HG02678 (cell line): ENCODE data around the gene ARHGEF16.

ENCODE experiments used
- ATAC-seq: cut with Tn5 transposase; IDR thresholded peaks from one replicate; pipeline ENCODE4 v1.9.1; 2021; ENCODE audit warnings: mild to moderate bottlenecking, moderate library complexity; ENCODE audit not compliant: unreplicated experiment

Gene ARHGEF16

DNA sequence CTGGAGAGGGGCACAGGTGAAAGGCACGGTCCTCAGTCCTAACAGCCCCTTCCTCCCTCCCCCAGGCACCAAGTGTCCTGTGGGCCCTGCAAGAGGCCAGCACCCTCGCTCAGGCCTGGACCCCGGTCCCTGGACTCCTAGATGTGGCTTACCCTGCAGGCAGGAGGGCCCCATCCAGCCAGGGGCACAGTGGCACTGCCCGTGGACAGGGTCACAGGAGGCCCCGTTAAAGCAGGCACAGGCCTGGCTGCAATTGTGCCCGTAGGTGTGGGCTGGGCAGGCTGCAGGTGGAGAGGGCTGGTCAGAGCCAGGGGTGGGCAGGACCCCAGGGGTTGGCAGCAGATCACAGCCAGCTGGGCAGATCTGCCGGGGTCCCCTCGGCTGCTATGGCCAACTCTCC lies 44.5 kb downstream of the ARHGEF16 start:
- no peak for ATAC-seq

DNA sequence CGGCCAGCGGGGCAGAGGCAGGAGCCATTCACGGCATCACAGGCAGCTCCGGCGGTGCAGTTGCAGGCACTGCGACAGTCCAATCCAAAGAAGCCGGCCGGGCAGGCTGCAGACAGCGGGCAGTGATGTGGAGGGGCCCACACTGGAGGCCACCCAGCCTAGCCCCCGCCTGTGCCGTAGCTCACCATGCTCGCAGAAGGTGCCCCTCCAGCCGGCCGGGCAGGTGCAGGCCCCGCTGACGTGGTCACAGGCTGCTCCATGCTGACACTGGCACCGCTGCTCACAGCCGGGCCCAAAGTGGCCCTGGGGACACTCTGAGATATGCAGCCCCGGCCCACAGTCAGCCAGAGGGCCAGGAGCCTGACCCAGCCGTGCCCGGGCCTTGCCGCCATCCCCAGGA lies 45.1 kb downstream of the ARHGEF16 start:
- no peak for ATAC-seq

DNA sequence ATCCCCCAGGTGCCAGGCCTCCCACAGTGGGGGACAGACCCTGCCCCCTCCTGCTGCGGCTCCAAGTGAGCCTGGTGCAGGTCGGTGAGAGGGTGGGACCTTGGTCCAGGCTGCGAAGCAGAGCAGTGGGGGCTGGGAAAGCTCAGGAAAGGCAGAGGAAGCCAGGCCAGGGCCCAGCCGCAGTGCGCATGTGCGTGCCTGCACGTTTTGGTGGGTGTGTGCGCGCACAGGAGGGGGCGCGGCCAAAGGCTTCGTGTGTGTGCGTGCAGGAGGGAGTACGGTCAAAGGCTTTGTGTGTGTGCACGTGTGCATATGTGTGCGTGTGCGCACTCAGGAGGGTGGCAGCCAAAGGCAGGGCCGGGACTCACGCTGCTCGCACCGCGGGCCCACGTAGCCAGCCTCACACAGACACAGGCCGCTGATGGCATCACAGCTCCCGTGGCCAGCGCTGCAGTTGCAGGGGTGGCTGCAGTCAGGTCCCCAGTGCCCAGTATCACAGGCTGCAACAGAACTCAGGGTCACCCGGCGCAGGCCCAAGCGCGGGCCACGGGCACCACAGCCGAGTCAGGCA lies 45.9 kb downstream of the ARHGEF16 start:
- ATAC-seq, result no peak

DNA sequence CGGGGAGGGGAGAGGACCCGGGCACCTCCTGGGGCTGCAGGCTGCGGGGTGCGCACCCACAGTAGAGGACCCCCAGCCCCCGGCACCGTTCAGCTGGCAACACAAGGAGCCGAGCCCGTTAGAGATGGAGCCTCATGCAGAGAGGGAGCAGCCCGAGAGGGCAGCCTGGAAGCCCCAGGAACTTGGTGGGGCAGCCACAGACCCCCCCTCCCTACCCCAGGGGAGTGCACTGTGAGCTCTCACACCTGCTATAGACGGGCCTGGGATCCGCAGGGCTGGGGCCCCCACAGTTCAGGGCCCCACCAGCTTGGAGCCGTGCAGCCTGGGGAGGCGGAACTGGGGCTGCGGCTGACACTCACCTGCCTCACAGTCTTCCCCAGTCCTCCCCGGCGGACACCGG lies 47.0 kb downstream of the ARHGEF16 start:
- ATAC-seq, result no peak

DNA sequence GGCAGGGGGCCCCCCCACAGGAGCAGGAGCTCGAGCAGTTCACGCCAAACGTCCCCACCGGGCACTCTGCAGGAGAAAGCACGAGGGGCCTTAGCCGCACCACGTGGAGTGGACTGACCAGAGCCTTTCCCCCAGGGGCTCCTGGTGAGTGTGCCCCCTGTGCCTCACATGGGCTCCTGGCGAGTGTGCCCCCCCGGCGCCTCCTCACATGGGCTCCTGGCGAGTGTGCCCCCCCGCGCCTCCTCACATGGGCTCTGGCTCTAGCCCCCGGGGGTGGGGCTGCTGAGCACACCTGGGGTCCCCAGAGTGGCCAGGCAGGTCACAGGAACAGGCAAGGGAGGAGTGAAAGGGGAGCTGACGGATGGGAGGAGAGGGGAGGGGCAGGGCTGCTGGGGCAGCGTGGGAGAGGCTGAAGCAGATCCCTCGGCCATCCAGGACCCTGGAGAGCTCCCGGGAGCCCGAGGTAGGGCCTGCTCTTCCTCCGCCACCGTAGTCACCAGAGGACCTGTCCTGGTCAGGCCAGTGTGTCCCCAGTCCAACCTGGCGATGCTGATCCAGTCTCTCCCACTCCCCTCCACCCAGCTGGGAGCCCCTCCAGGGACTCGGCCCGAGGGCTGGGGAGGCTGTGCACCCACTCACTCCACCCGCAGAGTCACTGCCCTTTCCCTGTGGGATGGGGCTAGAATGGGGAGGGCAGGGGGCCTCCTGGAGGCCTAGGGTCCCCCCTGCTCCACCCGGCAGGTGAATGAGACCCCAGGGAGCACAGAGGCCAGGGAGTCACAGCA lies 47.6 kb downstream of the ARHGEF16 start:
- ATAC-seq, result no peak

DNA sequence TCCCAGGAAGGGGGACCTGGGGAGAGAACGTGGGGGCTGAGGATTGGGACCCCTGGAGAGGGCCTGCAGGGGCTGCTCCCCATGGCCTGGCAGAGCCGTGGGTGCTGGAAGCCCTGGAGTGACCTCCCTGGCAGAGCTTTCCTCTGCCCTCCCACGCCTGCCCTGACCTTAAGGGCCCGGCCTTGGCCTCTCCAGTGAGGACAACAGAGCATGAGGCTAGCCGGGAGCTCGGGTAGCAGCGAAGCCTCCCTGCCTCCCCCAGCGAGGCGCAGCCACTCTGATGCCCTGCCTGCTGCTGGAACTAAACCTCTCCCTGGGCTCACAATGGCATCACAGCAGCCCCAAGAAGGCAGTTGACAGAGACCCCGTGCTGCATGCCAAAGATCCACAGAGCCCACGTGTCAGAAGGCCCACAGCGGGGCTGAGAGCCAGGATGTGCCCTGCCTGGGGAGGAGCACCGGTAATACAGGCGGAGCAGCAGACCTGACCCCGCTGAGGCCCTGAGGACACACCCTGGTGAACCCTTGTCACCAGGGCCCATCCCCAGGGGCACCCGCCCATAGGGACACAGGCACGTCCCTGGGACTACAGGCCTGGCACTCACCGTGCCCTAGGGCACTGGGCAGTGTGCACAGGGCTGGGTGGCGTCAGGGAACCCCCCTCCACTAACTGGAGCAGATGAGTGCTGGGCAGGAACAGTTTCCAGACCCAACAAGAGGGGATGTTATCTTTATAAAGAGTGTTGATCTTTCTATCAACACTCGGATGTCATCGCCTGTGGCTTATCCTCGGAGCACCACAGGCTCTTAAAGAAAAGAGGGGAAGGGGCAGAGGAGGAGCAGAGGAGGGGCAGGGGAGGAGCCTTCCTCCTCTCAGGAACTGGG lies 48.4 kb downstream of the ARHGEF16 start:
- no peak for ATAC-seq

DNA sequence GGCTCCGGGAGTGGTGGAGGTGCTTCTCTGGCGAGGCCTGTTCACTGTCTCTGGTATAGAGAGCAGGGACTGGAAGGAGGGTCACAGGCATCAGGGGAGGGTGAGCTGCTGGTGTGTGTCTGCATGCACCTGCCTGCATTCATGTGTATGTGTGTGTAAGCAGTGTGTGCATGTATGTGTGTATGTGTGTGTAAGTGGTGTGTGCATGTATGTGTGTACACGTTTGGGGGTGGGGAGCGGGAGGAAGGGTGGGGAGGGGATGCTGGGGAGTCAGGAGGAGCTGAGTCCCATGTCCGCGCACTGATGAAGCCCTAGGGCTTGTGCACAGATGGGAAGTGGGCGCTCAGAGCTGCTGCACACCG lies 49.0 kb downstream of the ARHGEF16 start:
- no peak for ATAC-seq

DNA sequence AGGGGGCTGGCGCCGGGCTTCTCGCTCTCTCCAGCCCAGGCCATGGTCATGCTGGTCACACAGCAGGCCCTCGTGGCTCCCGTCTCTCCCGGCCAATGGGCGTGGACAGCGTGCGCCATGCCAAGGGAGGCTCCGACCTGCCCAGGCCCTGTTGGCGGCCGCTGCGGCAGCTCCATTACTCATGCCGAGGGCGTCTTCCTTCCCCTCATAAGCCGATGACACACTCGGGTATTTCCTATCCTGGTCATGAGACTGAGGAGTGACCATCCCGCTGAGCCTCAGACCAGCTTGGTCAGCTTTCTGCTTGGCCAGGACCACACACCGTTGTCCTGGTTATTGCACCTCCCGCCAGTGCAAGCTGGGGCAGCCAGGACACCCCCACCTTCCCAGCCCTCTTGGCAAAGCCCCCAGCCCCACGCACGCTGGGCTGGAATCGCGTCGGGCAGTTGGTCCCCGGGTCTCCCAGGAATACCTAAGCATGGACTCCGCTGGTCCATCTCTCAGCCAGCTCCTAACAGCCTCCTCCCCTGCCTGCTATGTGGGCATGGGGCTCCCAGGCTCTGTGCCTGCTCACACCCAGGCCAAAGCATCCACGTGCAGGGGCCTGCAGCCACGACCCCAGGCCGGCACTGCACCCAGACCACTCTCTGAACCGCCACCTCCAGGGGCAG lies 49.8 kb downstream of the ARHGEF16 start:
- no peak for ATAC-seq

DNA sequence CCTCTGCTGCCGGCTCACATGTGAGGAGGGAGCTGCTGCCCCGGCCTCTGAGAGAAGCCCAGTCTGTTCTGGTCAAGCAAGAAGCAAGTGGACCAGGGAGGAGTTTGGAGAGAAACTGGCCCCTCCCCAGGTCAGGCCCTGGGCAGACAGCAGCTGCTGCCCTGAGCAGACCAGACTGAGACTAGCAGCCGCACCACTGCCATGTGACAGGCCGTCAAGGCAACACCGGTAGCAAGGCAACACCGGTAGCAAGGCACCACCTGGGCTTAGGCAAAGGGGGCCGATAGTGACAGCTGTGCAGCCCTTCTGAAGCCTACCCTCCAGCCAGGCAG lies 50.3 kb downstream of the ARHGEF16 start:
- no peak for ATAC-seq

DNA sequence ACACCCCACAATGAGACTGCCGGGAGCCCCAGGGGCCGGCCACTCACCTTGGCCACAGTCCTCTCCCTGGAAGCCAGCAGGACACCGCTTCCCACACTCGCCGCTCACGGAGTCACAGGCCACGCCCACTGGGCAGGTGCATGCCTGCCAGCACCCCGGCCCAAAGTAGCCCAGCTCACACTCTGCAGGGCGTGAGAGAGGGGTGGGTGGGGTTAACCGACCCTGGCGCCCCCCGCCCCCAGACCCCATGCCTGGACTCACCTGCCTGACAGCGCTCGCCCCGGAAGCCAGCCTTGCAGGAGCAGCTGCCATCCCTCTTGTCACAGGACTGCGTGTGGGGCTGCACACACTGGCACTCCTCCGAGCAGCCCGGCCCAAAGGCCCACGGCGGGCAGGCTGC lies 50.7 kb downstream of the ARHGEF16 start:
- no peak for ATAC-seq

DNA sequence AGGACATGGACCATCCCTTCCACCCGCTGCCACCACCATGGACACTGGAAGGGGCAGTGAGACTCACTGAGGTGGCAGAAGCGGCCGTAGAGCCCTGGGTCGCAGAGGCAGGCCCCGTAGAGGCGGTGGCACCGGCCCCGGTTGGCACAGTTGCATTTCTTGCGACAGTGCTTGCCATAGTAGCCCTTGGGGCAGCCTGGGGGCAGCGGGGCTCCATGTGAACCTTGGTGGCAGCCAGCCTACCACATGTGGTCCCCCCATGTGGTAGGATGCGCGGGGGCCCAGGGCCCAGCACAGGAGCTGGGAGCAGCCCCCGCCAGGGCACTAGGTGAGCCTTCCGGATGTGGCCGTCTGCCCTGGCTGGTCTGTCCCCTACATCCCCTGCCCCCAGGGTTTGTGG lies 51.6 kb downstream of the ARHGEF16 start:
- ATAC-seq, result no peak

DNA sequence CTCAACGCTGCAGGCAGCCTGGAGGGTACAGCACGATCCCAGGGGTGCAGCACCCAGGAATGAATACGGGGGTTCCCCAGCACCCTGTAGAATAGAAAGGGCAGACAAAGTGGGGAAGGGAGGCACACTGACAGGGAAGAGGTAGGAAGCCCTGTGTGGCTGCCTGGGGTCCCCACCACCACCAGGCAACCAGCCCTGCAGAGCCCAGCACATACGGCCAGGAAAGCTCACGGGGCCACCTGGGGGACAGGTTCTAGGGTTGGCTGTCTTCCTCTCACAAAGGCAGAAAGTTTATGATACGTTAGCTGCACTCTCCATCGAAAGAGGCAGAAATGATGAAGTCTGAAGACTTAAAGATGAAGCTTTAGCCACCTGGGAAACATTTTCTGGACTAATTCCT lies 52.5 kb downstream of the ARHGEF16 start:
- ATAC-seq, result no peak

DNA sequence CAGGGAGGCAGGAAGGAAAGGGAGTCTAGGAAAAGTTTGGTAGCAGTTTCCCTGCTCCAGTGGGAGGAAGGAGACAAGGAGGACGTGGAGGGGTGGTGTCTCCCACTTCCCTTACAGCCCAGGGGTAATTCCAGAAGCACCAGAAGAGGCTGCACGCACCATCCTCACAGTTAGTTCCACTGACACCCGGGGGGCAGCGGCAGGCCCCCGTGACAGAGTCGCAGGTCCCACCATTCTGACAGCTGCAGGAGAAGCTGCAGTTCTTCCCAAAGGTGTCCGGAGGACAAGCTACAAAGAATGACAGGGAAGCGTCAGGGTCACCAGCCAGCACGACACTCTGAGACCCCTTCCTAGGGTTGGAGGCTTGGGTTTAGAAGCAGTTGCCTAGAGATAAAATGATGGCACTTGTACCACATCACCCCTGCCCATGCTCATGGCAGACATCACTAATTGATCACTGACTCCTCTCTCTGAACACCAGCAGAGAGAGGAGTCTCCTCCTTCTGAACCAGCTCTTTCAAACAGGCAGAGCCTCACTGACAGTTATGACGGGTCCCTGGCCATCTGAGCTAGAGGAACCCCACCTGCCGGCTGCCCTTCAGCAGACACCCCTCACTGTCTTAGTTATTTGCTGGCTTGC lies 53.3 kb downstream of the ARHGEF16 start:
- no peak for ATAC-seq

DNA sequence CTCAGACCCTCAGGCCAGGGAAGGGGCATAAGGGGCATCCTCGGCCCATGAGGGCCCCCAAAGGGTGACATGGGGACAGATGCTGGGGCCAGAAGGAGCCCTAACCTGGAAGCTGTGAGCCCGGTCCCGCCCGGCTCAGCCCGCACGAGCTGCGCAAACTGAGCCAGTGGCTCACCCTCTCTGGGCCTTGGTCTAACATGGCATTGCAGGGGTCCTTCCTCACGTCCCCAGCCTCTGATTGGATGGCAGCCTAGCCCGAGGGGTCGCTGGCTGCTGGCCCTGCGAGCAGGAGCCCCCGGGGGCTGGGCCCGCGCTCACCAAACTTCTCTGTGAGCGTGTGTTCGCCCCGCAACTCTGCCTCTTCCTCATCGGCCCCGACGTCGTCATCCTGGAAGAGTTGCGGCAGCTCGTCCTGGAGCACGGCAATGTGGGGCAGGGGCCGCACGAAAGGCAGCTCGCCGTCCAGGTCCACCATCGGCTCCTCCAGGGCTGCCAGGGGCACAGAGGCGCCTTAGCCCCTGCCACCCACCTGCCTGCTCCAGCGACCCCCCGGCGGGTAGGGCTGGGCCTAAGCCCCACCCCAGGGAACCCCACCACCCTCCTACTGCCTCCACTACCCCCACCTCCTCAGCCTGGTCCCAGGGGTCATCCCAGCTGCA lies 54.4 kb downstream of the ARHGEF16 start:
- no peak for ATAC-seq

DNA sequence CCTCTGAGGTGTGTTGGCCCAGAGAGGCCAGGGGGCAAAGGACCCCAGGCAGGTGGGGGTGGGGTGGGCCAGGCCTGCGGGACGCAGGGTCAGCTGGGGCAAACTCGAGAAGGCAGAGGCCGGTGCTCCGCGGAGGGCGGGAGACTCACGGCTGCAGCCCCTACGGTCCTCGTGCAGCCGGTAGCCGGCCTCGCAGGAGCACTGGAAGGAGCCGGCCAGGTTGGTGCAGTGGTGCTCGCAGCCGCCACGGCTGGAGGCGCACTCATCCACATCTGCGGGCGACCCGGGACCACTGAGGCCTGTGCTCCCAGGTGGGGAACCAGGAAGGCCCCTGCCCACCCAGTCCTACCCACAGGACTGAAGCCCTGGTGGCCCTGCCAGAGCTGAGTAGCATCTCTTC lies 55.3 kb downstream of the ARHGEF16 start:
- ATAC-seq, result no peak

DNA sequence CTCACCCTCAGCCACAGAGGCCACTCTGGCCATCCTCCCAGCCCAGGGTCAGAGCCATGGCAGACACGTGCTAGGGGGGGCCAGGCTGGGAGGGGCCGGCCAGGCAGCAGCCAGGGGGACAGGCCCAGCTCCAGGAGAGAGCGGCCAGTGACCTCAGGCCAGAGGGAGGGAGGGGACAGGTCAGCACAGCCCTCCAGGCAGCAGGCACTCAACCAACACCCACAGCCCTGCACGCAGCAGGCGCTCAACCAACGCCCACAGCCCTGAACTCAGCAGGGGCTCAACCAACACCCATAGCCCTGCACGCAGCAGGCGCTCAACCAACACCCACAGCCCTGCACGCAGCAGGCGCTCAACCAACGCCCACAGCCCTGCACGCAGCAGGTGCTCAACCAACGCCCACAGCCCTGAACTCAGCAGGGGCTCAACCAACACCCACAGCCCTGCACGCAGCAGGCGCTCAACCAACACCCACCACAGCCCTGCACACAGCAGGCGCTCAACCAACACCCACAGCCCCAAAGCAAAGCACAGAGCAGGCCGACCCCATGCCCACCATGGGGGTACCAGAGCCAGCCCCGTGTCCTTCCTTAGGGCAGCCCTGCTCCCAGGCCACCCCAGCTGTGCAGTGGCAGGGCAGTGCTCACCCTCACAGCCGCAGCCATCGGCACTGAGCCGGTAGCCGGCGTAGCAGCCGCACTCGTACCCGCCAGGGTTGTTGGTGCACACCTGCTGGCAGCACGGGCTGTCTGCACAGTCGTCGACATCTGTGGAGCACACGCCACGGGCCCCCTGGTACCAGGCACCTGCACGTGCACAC lies 55.9 kb downstream of the ARHGEF16 start:
- no peak for ATAC-seq

DNA sequence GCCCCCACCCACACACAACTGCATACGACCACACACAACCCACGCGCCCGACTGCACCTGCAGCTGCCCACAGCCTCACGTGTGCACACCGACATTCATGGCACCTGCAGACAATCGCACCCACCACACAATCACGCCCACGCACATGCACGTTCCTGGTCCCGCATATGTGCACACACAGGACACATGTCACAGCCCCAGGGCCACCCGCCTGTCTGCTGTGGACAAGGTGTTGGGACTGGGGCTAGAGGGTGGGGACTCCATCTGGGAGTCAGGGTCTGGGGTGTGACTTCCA lies 56.4 kb downstream of the ARHGEF16 start:
- ATAC-seq, result no peak

DNA sequence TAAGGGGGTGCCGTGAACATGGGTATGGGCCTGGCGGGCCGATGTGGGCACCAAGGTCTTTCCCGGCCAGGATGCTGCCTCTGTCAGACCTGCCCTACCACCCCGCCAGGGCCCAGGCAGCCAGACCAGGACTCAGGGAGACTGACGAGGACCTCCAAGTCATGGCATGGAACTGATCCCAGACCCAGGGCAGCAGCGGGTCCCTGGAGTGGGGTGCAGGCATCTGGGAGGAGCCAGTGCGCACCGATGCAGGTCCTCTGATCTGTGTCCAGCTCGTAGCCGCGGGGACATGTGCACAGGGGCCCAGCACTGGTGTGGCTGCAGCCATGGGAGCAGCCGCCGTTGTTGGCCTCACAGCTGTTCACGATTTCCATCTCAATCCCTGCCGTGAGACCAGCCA lies 56.8 kb downstream of the ARHGEF16 start:
- no peak for ATAC-seq

DNA sequence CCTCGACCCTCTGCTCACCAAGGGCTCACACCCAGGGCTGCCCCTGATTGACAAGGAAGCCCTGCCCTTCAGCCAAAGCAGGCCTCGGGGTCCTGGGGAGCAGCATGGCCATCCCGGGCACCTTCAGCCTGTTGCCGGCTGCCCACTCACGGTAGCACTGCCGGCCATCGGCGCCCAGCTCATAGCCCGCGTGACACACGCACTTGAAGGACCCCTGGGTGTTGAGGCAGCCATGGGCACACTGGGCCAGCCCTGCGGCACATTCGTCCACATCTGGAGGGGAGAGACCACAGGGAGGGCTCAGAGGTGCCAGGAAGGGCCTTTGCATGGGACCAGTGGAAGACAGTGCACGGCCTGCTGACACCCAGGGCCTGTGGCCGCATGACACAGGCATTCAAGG lies 57.4 kb downstream of the ARHGEF16 start:
- ATAC-seq, result no peak

DNA sequence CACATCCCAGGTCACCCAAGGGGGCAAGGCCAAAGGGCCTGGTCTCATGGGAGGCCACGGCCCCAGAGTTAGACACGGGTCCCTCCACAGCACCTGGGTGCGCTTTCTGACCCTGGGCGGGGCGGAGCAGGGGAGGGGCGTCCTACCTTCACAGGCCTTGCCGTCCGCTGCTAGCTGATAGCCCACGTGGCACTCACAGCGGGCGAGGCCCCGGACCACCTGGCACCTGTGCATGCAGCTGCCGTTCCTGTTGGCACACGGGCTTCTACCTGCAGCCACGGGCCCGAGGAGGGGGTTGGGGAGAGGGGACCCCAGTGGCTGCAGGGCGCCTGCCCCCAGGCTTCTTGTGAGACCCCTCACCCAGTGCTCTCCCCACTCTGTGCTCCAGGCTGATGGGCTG lies 59.9 kb downstream of the ARHGEF16 start:
- no peak for ATAC-seq
